ENCODE results near the gene KCNB1. TPM values are rescaled to one million over a fixed set of nuclear protein-coding genes. Genes with fewer than 3 reads are reported as not detected.

The KCNB1 gene
- total RNA-seq, 1 donor from 2014 or later: not detected

DNA sequence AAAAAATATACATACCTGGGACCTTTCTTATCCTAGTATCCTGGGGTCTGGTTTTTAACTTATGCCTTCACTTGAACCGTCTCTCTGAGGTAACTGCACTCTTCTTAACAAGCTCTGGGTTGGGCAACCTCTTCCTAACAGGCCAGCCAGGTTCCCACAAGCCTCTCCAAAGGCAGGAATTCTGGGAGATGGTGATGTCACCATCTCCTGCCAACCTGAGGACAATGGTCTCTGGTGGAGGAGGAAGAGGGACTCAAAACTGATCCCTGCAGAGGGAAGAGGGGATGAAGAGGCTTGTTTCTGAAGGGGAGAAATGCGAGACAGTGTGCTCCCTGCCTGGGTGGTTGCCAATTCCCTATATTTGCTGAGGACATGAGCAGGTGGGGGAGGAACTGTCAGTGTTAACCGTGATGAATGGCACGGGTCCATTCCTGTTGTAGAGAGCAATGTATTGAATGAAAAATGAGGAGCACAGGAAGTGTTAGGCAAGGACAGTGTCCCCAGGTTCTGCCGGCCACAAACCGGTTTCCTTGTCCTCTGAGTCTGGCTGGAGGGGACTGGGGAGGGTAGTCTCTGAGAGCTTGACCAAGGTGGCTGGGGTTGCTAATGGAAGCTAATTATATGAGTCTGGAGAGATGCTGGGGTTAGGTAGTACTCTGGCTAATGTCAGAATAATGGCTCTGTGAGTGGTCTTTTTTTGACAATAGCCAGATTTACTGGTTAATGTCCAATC, 95.5 kb downstream of the KCNB1 start:
- no peak for DNase-seq

DNA sequence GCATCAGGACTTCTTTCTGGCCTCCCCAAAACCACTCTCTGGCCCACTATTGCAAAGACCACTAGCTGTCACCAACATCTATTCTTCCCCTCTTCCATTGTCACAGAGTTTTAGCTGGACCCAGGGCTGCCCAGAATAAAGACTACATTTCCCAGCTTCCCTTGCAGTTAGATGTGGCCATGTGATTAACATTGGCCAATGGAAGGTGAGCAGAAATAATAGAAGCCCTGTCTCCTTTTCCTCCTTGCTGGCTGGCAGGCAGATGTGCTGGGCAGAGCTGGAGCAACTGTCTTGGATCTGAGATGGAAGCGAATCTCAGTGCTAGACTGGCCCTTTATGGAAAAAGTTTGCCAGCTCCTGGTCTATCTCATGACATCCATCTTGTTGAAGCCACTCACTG, 97.0 kb downstream of the KCNB1 start:
- DNase-seq: peak; percentile 49

DNA sequence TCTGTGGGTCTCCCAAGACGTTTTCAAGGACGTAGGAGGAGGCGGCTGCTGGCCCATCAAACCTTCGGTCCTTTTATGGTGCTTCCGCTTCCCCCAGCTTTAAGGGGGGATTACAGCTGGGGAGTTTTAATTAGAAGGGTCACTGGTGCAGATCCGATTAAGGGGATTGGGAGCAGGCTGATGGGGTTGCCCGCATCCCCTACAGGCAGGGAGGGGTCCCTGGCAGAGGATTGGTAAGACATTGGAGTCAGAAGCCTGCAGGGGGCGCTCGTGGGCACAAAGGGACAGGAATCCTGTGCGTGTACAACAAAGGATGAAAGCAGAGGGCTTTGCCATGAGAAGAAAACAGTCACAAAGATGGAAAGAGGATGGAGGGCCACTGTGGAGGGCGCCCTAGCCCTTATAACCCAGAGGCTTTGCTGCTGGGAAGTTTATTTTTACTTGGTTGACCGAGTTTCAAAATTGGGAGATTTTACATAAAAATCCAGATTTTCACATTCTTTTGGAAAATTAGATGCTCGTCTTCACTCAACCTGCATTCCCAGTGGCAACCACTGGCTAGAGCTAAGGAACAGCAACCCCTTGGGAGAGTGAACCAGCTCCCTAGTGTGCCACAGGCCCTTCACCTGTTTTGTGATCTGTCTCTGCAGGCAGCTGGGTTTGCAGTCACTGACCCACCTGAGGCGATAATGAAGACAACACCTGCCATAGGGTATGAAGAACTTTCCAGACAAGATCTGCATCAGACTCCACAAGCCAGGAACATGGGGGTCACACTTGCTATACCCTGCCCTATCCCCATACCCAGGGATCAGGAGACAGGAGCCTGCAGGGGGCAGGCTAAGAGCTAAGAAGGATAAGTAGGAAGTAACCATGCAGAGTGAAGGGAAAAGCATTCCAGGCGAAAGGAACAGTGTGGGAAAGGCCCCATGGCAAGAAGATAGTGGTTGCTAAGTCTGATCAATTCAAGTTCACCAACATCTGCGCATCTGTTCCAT, 97.7 kb downstream of the KCNB1 start:
- peak; percentile 80 for DNase-seq

DNA sequence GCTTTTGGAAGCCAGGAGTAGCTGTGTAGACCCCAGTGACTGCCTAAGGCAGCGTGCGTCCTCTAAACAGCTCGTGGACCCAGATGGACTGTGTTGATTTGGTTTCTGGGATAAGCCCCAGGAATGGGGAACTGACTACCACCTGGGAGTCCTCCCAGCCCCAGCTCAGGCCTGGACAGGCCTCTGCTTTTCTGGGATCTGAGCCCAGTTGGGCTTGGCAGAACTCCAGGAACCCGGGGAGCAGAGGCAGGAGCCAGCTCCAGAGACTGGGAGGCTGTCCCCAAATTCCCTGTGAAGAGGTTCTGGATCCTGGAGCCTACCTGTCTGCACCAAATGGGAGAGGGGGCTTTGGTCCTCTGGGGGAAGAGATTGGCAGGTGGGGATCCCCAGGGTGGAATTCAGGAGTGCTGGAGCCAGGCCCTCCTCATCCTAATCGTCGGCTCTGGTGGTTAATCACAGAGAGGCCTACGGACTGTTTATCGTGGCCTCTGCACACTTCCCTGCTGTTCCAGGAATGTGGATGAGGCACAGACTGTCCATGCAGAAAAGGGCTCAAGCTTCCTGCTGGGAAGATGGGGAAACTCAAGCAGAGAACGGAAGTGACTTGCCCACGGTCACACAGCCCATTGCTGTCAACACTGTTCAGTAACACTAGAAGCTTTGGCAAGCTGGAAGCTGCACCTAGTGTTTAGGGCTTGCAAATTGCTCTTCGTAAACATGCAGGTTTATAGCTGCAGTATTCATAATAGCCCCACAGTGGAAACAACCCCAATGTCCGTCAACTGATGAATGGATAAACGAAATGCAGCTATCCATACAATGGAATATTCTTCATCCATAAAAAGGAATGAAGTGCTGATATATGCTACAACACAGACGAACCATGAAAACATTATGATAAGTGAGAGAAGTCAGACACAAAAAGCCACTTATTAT, 100.6 kb downstream of the KCNB1 start:
- peak; percentile 19 for DNase-seq

DNA sequence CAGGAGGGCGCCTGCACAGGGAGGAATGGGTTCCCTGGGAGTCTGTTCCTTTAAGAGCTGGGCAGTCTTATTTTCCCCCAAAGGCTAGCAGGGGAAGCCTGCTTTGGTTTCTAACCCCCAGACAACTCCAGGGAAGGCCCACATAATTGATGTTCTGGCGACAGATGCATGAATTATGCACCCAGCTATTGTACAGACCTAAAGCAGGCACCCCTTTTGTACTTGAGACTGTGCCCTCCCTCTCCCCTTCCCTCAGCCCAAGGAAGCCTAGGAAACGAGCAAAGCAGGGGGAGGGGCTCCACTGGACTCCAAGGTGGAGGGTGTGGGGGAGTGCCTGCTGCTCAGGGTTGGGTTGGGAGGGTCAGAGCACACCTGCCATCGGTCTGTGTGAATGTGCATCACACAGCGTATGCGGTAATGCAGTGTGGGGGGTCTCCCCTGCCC, 102.1 kb downstream of the KCNB1 start:
- DNase-seq: no peak

DNA sequence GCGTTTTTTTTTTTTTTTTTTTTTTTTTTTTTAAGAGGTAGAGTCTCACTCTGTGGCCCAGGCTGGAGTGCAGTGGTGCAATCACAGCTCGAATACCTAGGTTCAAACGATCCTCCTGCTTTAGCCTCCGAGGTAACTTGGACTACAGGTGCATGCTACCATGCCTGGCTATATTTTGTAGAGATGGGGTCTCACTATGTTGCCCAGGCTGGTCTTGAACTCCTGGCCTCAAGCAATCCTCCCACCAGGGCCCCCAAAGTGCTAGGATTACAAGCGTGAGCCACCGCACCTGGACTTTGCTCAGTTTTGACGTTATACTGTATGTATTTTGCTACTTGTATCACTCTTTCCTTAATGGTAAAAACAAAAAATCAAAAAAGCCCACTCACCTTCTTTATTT, 103.1 kb downstream of the KCNB1 start:
- no peak for DNase-seq

DNA sequence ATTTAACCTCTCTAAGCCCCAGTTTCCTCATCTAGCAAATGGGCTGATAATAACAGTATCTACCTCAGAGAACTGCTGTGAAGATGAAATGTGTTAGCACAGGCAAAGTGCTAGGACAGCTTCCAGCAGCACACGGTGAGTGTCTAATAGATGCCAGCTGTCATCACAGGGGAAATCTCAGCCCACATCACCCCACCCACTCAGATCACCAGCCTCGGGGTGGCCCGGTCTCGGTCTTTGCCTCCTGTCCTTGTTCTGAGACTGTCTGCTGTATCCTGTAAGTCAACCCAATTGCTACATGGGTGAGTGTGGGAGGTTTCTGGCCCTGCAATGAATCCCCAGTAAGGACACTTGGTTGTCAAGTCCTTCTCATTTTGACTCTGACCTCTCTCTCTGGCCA, 105.1 kb downstream of the KCNB1 start:
- DNase-seq: no peak

DNA sequence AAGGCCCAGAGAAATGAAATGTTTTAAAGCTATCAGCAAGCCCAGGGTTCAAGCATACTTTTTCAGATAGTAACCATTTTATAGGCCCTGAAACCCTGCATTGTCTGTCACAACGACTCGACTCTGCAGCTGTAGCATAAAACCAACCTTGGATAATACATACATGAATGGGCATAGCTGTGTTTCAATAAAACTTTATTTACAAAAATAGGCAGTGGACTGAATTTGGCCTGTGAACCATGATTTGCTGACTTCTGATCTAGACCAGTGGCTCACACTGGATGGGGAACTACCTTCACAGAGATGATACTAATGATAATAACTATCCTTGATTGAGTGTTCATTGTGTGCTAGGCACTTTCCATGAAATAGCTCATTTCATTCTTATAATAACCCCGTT, 107.3 kb downstream of the KCNB1 start:
- DNase-seq: no peak

DNA sequence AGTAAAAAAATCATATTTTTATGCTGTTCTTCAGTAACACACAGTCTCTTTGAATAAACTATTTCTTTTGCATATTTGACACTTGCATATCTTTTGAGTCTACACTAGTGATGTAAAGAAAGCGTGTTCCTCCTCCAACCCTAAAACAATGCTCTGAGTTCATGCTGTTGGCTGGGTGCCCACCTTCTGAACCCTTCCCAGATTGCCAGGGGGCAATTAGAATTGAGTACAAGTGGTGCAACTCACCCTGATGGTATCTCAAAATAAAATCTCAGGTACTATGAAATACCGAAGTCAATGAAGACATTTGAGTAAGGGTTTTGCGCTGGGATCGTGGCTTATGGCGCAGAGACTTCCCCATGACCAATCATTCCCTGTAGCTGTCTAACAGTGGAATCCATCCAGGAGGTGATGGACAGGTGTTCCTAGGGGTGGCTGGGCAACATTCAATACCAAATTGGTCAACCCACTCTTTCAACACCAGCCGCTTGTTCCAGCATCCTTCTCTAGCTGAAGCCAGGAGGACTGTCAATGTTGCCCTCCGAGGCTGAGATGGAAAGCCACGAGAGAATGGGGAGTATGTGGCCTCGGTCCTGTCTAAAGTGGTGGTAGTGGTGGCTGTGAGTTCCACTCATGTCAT, 110.3 kb downstream of the KCNB1 start:
- no peak for DNase-seq

DNA sequence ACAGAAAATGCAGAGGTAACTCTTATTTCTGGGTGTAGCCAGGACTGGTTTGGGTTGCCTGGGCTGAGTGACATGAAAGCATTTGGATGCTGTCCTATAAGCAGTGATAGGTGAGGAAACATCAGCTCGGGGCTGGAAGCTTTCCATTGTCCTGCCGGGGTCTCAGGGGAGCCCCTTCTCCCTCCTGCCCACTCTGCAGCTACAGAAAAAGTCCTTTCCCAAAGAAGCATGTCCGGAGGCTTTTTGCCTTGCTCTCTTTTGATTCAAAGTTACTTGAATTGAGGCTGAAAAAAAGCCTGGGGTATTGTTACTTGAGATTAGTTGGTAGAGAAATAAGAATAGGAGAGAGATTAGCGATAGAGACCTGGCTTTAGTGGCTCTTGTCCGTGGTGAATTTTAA, 113.9 kb downstream of the KCNB1 start:
- no peak for DNase-seq

DNA sequence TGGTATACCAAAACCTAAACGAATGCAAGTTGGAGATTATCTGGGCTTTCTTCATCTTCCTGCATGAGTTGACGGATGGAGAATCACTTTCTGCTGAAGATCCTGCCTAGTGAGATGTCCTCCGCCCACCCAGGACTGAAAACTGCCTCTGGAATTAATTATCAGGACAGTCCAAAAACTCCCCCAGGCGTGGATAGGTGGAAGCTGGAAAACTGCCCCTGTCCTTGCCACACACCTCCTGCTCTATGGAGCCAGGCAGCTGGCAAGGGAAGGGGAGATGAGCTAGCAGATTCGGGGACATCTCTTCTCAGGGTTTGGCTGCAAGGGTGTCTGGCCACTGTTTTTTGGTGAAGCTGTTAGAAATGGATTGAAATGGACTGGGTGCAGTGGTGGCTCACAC, 115.4 kb downstream of the KCNB1 start:
- DNase-seq: no peak

DNA sequence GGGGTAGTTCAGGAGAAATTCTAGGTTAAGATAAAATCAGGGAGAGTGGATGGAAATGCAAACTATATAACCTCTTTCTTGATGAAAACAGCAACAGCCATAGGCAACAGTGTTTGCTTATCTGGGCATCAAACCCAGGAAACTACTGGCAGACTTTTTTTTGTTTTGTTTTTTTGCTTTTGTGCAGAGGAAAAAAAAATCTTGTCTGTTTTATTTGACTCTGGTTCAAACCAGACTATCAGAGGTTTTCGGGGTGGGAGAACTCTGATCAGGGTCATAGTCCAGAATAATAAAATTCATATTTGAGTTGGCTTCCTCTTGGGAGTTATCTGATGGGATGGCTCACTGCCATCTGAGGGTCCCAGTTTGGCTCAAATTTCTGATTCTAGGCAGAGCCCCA, 115.8 kb downstream of the KCNB1 start:
- no peak for DNase-seq

DNA sequence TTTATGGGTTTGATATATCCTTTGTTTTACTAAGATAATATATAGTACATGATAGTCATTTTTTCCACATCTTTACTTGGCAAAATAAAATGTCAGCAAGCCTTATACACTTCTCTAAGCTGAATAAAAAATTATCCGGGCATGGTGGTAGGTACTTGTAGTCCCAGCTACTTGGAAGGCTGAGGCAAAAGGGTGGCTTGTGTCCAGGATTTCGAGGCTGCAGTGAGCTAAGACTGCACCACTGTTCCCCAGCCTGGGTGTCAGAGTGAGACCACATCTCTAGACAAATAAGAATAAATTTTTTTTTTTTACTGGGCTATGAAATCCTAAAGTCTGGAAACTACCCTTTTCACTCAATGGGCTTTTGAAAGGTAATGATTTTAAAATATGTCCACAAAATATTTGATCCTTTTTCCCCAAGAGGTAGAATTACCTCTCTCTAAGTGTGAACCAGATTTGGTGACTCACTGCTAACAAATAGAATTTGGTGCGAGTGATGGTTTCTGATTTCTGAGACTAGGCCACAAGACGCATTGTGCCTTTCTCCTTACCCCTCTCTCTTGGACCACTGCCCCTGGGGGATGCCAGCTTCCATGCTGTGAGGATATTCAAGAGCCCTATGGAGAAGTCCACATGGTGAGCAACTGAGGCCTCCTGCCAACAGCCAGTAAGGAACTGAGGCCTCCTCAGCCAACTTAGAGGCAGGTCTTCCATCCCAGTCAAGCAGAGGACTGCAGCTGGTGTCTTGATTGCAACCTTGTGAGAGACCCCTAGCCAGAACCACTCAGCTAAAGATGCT, 120.4 kb downstream of the KCNB1 start:
- no peak for DNase-seq

DNA sequence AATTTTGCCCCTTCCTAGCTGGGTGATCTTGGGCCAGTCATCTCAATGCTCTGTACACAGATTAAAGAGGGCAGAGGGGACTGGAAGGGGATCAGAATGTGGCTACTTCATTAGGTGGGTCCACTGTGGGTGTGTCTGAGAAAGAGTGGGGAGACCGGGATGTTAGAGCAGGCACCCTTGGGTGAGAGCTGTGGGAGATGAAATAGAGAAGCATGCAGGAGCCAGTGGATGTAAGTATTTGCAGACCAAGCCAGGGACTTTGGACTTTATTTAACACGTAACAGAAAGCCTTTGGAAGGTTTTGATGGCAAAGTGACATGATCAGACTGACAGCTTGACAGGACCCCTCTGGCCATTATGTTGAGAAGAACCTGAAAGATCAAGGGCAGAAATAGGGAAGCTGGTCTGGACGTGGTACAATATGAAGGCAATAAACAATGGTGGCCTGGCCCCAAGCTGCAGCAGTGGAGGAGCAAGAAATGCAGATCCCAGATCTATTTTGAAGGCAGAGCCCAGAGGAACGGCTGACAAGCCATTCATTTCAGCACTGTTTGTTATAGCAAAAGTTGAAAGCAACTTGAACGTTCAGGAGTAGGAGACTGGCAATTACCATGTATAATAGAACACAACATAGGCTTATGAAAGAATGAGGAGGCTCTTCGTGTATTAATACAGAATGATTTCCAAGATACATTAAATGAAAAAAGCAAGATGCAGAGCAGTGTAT, 122.1 kb downstream of the KCNB1 start:
- DNase-seq: no peak

DNA sequence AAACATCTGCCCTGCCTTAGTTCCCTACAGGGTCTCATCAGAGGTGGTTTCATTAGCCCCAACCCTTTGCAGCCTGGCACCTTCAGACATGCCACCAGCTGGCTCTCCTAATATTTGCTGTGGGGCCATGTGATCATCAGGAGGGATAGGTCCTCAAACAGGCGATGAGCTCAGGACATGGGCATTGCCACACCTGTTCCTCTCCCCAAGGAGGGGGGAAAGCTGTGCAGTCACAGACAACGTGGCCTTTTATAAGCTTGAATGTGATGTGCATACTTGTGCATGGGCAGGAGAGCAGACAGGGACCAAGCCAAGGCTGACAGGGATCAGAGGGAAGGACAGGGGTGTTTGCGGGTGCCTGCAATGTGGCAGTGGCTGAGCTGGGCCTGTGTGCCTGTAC, 125.8 kb downstream of the KCNB1 start:
- no peak for DNase-seq

DNA sequence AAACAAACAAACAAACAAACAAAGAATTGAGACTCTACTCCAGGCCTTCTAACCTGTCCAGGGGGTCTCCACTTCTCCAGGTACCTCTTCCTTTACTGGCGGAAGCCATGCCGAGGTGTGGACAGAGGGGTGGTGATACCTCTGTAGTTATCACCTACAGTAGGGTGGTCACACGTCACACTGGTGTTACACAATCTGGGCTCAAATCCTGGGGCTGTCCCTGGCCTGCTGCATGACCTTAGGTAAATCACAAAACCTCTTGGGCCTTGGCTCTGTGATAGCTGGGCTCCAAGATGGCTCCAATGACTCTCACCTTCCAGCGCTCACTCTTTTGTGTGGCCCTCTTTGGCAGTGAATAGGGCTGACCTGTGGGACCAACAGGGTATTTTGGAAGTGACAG, 127.8 kb downstream of the KCNB1 start:
- DNase-seq: no peak

DNA sequence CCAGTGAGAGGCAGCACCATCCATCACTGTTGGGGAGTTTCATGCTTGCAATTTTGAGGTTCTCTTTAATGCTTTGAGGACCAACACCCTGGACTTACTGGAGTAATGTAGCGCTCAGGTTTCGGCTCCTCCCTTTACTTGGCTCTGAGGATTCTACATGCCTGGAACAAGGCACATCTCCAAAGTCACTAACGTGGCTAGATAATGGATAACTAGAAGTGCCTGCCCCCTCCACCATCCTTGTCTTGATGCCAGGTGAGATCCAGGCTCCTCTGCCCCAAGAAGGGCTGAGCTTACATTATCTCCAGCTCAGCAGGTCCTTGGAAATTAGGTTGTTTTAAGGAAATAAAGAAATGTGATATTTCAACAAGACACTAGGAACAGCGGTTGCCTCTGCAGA, 129.1 kb downstream of the KCNB1 start:
- no peak for DNase-seq

DNA sequence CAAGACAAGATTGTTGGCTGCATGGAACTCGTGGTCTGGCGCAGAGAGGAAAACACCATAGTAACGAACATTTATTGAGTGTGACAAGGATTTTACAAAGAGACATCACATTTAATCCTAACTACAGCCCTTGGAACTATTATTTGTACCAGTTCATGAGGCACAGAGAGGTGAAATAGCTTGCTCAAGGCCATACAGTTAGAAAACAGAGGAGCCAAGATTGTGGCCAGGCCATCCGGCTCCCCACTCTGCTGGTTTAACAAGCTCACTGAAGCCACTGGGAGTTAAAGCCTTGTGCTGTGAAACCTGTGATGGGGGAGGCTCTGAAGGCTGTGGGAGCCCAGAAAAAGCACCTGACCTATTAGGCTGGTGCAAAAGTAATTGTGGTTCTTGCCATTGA, 129.7 kb downstream of the KCNB1 start:
- DNase-seq: no peak

DNA sequence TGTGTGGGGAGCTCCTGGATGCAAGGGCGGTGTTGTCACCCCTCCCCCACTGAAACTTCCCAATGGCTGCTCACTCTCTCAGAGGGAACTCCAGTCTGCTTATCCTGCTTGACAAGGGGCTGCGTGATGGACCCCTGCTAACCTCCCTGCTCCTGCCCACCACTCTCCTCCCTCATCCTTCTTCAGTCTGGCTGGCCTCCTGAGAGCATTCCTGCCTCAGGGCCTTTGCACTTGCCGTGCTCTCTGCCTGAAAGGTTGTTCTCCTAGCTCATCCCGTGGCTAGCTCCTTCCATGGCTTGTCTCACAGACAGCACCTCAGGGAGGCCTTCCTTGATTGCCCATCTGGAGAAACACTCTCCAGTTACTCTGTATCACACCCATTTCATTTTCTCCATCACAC, 130.7 kb downstream of the KCNB1 start:
- DNase-seq: no peak

DNA sequence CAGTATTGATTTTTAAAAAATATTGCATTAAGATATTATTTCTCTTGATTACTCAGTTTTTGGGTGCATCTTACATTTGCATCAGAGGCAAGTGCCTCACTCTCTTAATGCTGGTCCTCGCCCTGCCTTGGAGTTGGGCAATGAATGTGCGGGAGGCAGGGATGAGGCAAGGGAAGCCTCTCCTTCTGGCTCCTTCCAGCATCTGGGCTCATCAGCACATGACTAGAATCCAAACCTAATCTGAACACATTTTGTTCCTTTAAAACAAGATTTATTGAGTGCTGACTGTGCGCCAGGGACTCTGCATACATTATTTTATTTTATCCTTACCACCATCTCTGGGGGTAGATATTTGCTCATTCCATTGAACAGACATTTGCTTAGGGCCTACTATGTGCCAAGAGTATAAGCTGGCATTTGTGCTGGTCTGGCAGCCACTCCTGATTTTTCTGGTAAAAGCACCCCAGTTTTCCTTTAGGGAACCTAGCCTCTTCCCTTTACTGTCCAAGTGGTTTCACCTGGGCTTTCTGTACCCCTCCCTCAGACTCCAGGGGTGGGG, 132.7 kb downstream of the KCNB1 start:
- no peak for DNase-seq

Data from dermis blood vessel endothelial cell (primary cell).